Naive thymus-derived CD4-positive, alpha-beta T cell (primary cell): Measurements from ENCODE around the gene RRAGD. TPM values are rescaled to one million over a fixed set of nuclear protein-coding genes. Genes with fewer than 3 reads are reported as not detected.

ENCODE experiments used
- ATAC-seq: fragments of 150-1000 bp; cut with Tn5 transposase; 2 replicates; pipeline ENCODE4 v1.10.0; 2021; ENCODE audit warnings: mild to moderate bottlenecking, moderate library complexity
- CTCF ChIA-PET: fragments of 350-600 bp; sonication (Branson Sonifier 250); formaldehyde crosslinking; loops from one replicate; lab custom pipeline; 2021; ENCODE audit warnings: antibody characterized with exemption; lab: Charles Lee
- POLR2A ChIA-PET: fragments of 350-600 bp; sonication (Branson Sonifier 250); formaldehyde crosslinking; loops from one replicate; lab custom pipeline; 2021; ENCODE audit warnings: antibody characterized with exemption, inconsistent platforms; lab: Charles Lee
- DNase-seq, 9 donors: peaks; one replicate each; pipeline versions ENCODE4 v3.0.0 to v3.0.0-alpha.2; 2020 to 2022; ENCODE audit warnings: mixed read lengths in 1 of 9
- H3K27ac ChIP-seq: one replicate; pipeline ENCODE4 v1.7.0; 2013; ENCODE audit warnings: mild to moderate bottlenecking, low read depth, low read length, moderate library complexity
- H3K27me3 ChIP-seq, 2 donors: one replicate each; pipeline ENCODE4 v1.7.0; 2013; ENCODE audit warnings: low read length in 2 of 2, mild to moderate bottlenecking in 2 of 2, moderate library complexity in 2 of 2; ENCODE audit not compliant: control insufficient read depth in 2 of 2, insufficient read depth in 2 of 2
- H3K36me3 ChIP-seq, 3 experiments: 1 replicate in 2 of 3; 2 replicates in 1 of 3; pipeline ENCODE4 v1.7.0; 2013; ENCODE audit warnings: low read length in 3 of 3, mild to moderate bottlenecking in 3 of 3, moderate library complexity in 1 of 3; ENCODE audit not compliant: insufficient read depth in 3 of 3, control insufficient read depth in 2 of 3
- H3K4me1 ChIP-seq, 2 donors: one replicate each; pipeline ENCODE4 v1.7.0; 2013; ENCODE audit warnings: low read length in 2 of 2, mild to moderate bottlenecking in 2 of 2, moderate library complexity in 1 of 2; ENCODE audit not compliant: control insufficient read depth in 2 of 2, insufficient read depth in 2 of 2
- H3K4me3 ChIP-seq: 2 replicates; pipeline ENCODE4 v1.7.0; 2013; ENCODE audit warnings: mild to moderate bottlenecking, low read length
- H3K9me3 ChIP-seq, 3 experiments: 1 replicate in 2 of 3; 2 replicates in 1 of 3; pipeline ENCODE4 v1.7.0; 2013; ENCODE audit warnings: low read length in 3 of 3; ENCODE audit not compliant: control insufficient read depth in 2 of 3
- H3K27ac Mint-ChIP-seq, 9 donors: one replicate each; pipeline ENCODE4 v1.8.0; 2020 to 2022; ENCODE audit warnings: mixed read lengths in 9 of 9, mild to moderate bottlenecking in 8 of 9, moderate library complexity in 5 of 9, inconsistent platforms in 2 of 9
- H3K27me3 Mint-ChIP-seq, 5 donors: one replicate each; pipeline ENCODE4 v1.8.0; 2021 to 2022; ENCODE audit warnings: mixed read lengths in 5 of 5, mild to moderate bottlenecking in 1 of 5
- H3K36me3 Mint-ChIP-seq, 5 donors: one replicate each; pipeline ENCODE4 v1.8.0; 2020 to 2022; ENCODE audit warnings: mixed read lengths in 5 of 5, mild to moderate bottlenecking in 3 of 5, inconsistent platforms in 1 of 5
- H3K4me1 Mint-ChIP-seq, 7 donors: one replicate each; pipeline ENCODE4 v1.8.0; 2020 to 2022; ENCODE audit warnings: mixed read lengths in 7 of 7, mild to moderate bottlenecking in 3 of 7, inconsistent platforms in 1 of 7
- H3K4me3 Mint-ChIP-seq, 10 donors: one replicate each; pipeline ENCODE4 v1.8.0; 2020 to 2022; ENCODE audit warnings: mild to moderate bottlenecking in 10 of 10, mixed read lengths in 10 of 10, moderate library complexity in 6 of 10, inconsistent platforms in 2 of 10
- H3K9me3 Mint-ChIP-seq, 11 donors: one replicate each; pipeline ENCODE4 v1.8.0; 2020 to 2022; ENCODE audit warnings: mixed read lengths in 11 of 11, mild to moderate bottlenecking in 4 of 11, inconsistent platforms in 1 of 11, moderate library complexity in 1 of 11
- intact Hi-C, 2 donors: fragments of 100-400 bp; cut with micrococcal nuclease; formaldehyde crosslinking; loops; one replicate each; pipeline ENCODE4 v1.15.1; 2023
- polyA plus RNA-seq, 2 donors: library from polyadenylated mRNA; unstranded; fragments of 300-500 nt; fragmentation: Illumina TruSeq; gene quantifications; one replicate each; pipeline ENCODE4 v1.2.3, GENCODE V29; 2021
- total RNA-seq, 6 experiments: library from RNA in 5 of 6; stranded (reverse) in 5 of 6; gene quantifications; 1 replicate in 5 of 6; 2 replicates in 1 of 6; pipeline ENCODE4 v1.2.3 and lab custom pipeline; 2021 to 2026

RRAGD gene
- total and polyA plus RNA-seq, 7 experiments from 2014 or later, result 2.4 to 12.1 (median 7.4) TPM

DNA sequence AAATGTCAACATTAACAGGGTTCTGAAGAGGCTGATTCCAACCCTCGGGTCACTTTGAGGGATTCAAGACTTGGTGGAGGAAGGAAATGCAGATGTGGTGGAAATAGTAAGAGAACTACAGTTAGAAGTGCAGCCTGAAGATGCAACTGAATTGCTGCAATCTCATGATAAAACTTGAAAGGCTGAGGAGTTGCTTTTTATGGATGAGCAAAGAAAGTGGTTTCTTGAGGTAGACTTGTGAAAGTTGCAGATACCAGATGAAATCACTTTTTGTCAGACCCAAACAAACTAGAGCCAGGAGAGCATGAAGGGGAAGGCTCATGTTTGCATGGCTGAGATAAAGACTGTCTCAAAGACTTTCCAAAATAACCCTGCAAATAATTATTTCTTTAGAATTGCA, 37.1 kb upstream of the RRAGD start:
- H3K4me1 Mint-ChIP-seq, result peaks cover 0 to 2% (median 0%) of the 10 kb centered on the region in 7 donors
- no peaks in the 10 kb centered on the region for H3K27me3 ChIP-seq
- no peaks in the 10 kb centered on the region for H3K36me3 ChIP-seq
- peak overlapping the region in 1 of 9 donors; percentile 7 for H3K27ac Mint-ChIP-seq
- intact Hi-C loops, result no loop called here
- POLR2A ChIA-PET, result no interaction called here
- ATAC-seq, result no peak
- H3K36me3 Mint-ChIP-seq, result no peaks in the 10 kb centered on the region
- no peak overlapping the region for H3K4me3 Mint-ChIP-seq
- no peak overlapping the region for H3K4me3 ChIP-seq
- no peak for DNase-seq
- no peaks in the 10 kb centered on the region for H3K4me1 ChIP-seq
- CTCF ChIA-PET, result no interaction called here
- no peak overlapping the region for H3K27ac ChIP-seq
- H3K9me3 ChIP-seq, result no peaks in the 10 kb centered on the region
- no peaks in the 10 kb centered on the region for H3K9me3 Mint-ChIP-seq
- H3K27me3 Mint-ChIP-seq, result peaks cover 0 to 4% (median 0%) of the 10 kb centered on the region in 5 donors

DNA sequence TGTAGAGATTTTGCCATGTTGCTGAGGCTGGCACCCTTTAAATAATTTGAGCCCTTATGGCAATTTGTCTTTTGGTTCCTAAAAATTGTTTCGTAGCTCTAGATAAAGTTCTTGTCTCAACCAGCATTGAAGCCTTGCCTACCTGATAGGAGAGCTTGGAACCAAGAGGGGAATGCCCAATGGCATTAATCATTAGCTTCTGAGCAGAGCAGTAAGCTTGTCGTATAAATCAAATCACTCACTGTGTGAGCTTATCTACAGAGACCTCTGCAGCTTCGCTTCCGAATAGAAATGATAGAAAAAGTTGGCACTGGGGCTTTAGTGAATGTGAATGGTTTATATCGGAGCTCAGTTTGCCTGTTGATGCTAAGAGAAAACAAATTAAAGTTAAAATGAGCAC, 31.6 kb upstream of the RRAGD start:
- Histone ChIP-seq H3K36me3 (no peaks in the 10 kb centered on the region), H3K27me3 (no peaks in the 10 kb centered on the region), H3K4me3 (no peak overlapping the region), H3K9me3 (no peaks in the 10 kb centered on the region), H3K4me1 (no peaks in the 10 kb centered on the region), H3K27ac (no peak overlapping the region)
- ATAC-seq (no peak), DNase-seq (no peak)
- peaks cover 0 to 21% (median 0%) of the 10 kb centered on the region in 5 donors for H3K27me3 Mint-ChIP-seq
- H3K36me3 Mint-ChIP-seq, result no peaks in the 10 kb centered on the region
- peaks cover 0 to 2% (median 0%) of the 10 kb centered on the region in 7 donors for H3K4me1 Mint-ChIP-seq
- no peak overlapping the region for H3K4me3 Mint-ChIP-seq
- ChIA-PET CTCF (no interaction called here), POLR2A (interaction anchor here (0.6 kb wide), 1 partner anchor 9 kb away, joined by 3 read pairs; no protein-coding TSS in a partner anchor)
- intact Hi-C loops, result no loop called here
- no peaks in the 10 kb centered on the region for H3K9me3 Mint-ChIP-seq
- no peak overlapping the region for H3K27ac Mint-ChIP-seq

DNA sequence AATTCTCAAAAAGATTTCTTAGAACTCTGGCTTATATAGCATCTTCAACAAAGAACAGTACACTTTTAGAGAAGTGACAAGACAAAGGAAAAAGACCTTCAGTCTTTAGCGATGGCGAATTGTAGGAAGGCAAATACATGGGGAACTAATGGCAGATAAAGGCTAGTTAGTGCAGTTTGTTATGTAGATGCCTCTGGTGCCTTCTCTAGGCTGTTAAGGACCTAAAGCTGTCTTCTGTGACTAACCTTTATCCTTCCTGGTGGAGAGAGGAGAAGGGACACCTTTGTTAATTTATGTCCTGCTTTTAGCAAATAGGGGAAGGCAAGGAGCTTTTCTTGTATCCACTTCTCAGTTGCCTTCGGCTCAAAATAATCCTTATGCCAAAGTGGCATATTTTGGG, 28.1 kb upstream of the RRAGD start:
- H3K4me3 Mint-ChIP-seq, result no peak overlapping the region
- H3K27me3 Mint-ChIP-seq, result peaks cover 0 to 35% (median 0%) of the 10 kb centered on the region in 5 donors
- ChIA-PET POLR2A (no interaction called here), CTCF (interaction anchor here (1.6 kb wide), 1 partner anchor 12 kb away, joined by 4 read pairs; no protein-coding TSS in a partner anchor)
- no peak overlapping the region for H3K4me3 ChIP-seq
- no peaks in the 10 kb centered on the region for H3K4me1 ChIP-seq
- peaks cover 0 to 10% (median 4%) of the 10 kb centered on the region in 7 donors for H3K4me1 Mint-ChIP-seq
- no peaks in the 10 kb centered on the region for H3K36me3 ChIP-seq
- no peaks in the 10 kb centered on the region for H3K9me3 Mint-ChIP-seq
- no peak overlapping the region for H3K27ac ChIP-seq
- intact Hi-C loops, result no loop called here
- no peak for DNase-seq
- ATAC-seq, result no peak
- no peaks in the 10 kb centered on the region for H3K9me3 ChIP-seq
- H3K27me3 ChIP-seq, result no peaks in the 10 kb centered on the region
- H3K36me3 Mint-ChIP-seq, result no peaks in the 10 kb centered on the region
- peak overlapping the region in 1 of 9 donors; percentile 38 for H3K27ac Mint-ChIP-seq

DNA sequence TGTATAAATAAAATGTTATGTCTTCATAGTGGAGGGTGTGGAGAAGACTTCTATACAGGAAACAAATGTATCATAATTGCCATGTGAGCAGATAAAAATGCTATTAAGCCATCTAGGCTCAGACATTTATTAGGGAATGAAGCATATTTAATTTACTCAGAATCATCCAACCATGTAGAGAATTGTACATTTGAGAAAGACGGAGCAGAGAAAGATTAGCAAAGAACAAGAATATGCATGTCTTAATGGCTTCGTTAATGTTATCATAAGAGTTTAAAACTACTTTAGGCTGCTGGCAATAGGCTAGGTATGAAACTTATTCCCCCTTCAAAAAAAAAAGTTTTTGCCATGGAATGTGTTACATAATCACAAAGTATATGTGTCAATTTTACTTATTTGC, 26.9 kb upstream of the RRAGD start:
- intact Hi-C loops, result loop anchor here in 1 of 2 donors (10.0 kb wide), 1 partner anchor 256 kb away; no protein-coding TSS in a partner anchor
- no peaks in the 10 kb centered on the region for H3K9me3 ChIP-seq
- no peak overlapping the region for H3K27ac ChIP-seq
- no peak for ATAC-seq
- CTCF ChIA-PET, result interaction anchor here (2.7 kb wide), 1 partner anchor 170 kb away, joined by 14 read pairs; no protein-coding TSS in a partner anchor
- no peaks in the 10 kb centered on the region for H3K36me3 ChIP-seq
- POLR2A ChIA-PET, result no interaction called here
- no peak overlapping the region for H3K27ac Mint-ChIP-seq
- H3K9me3 Mint-ChIP-seq, result no peaks in the 10 kb centered on the region
- H3K4me1 Mint-ChIP-seq, result peaks cover 4 to 21% (median 7%) of the 10 kb centered on the region in 7 donors
- H3K36me3 Mint-ChIP-seq, result no peaks in the 10 kb centered on the region
- H3K4me3 Mint-ChIP-seq, result no peak overlapping the region
- peaks cover 0 to under 1% of the 10 kb centered on the region in 2 donors for H3K4me1 ChIP-seq
- no peaks in the 10 kb centered on the region for H3K27me3 ChIP-seq
- H3K4me3 ChIP-seq, result no peak overlapping the region
- DNase-seq, result no peak
- peaks cover 0 to 42% (median 0%) of the 10 kb centered on the region in 5 donors for H3K27me3 Mint-ChIP-seq

DNA sequence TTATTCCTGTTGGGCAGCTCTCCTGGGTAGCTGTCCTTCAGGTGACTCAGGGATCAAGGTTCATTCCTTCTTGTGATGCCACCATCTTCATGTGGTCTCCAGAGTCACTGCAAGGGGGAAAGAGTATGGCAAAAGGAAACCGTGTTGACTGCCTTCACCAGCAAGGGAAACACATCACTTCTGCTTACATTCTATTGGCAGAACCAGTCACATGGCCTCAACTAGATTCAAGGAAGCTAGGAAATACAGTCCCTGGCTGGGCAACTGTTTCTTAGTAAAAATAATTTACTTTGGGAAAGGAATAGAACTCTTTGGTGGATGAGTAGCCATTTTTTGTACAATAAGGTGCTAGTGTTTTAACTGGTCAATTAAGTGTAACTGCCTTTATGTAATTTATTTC, 26.2 kb upstream of the RRAGD start:
- Mint-ChIP-seq H3K27me3 (peaks cover 0 to 38% (median 0%) of the 10 kb centered on the region in 5 donors), H3K9me3 (no peaks in the 10 kb centered on the region), H3K4me3 (no peak overlapping the region), H3K36me3 (peaks cover 0 to 2% (median 0%) of the 10 kb centered on the region in 5 donors), H3K27ac (no peak overlapping the region), H3K4me1 (peaks cover 5 to 25% (median 10%) of the 10 kb centered on the region in 7 donors)
- ATAC-seq (no peak), DNase-seq (no peak)
- CTCF ChIA-PET, result interaction anchor here (0.7 to 2.7 kb wide), 2 partner anchors 171 to 581 kb away, joined by 4 to 14 read pairs; no protein-coding TSS in a partner anchor
- intact Hi-C loops, result loop anchor here in 1 of 2 donors (10.0 kb wide), 1 partner anchor 257 kb away; no protein-coding TSS in a partner anchor
- no peak overlapping the region for H3K27ac ChIP-seq
- no peaks in the 10 kb centered on the region for H3K9me3 ChIP-seq
- peaks cover 0 to 5% of the 10 kb centered on the region in 2 donors for H3K4me1 ChIP-seq
- no peak overlapping the region for H3K4me3 ChIP-seq
- H3K27me3 ChIP-seq, result no peaks in the 10 kb centered on the region
- no peaks in the 10 kb centered on the region for H3K36me3 ChIP-seq
- POLR2A ChIA-PET, result interaction anchor here (0.6 to 0.8 kb wide), 2 partner anchors 47 to 341 kb away, joined by 3 read pairs; no protein-coding TSS in a partner anchor

DNA sequence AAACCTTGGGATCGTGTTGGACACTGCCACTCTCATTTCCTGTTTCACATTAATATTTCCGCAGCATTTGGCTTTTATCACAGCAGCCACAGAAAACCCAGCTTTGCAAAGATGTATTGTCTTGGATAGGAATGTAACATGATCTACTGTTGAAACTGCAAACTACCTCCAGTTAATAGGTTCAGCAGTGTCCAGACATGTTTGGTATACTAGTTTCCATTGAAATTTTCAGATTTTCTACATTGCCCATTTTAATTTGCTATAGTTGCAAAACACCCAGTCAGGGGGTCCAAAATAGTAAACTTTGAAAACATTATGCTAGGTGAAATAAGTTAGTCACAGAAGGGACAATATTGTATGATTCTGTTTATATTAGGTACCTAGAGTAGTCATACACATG, 24.2 kb upstream of the RRAGD start:
- Mint-ChIP-seq H3K4me3 (no peak overlapping the region), H3K27me3 (peaks cover 0 to 36% (median 0%) of the 10 kb centered on the region in 5 donors), H3K9me3 (no peaks in the 10 kb centered on the region), H3K27ac (peak overlapping the region in 1 of 9 donors; percentile 62), H3K4me1 (peaks cover 9 to 36% (median 22%) of the 10 kb centered on the region in 7 donors), H3K36me3 (peaks cover 0 to 2% (median 0%) of the 10 kb centered on the region in 5 donors)
- H3K4me3 ChIP-seq, result no peak overlapping the region
- DNase-seq (no peak), ATAC-seq (no peak)
- peaks cover 7 to 13% of the 10 kb centered on the region in 2 donors for H3K4me1 ChIP-seq
- H3K27me3 ChIP-seq, result no peaks in the 10 kb centered on the region
- no peaks in the 10 kb centered on the region for H3K36me3 ChIP-seq
- no peak overlapping the region for H3K27ac ChIP-seq
- no peaks in the 10 kb centered on the region for H3K9me3 ChIP-seq
- intact Hi-C loops, result loop anchor here in 1 of 2 donors (10.0 kb wide), 1 partner anchor 259 kb away; no protein-coding TSS in a partner anchor
- CTCF ChIA-PET, result interaction anchor here (2.7 kb wide), 1 partner anchor 173 kb away, joined by 14 read pairs; no protein-coding TSS in a partner anchor
- POLR2A ChIA-PET, result interaction anchor here (0.7 kb wide), 1 partner anchor 386 kb away, joined by 3 read pairs; no protein-coding TSS in a partner anchor
